ENCODE data around the gene PIK3CA. TPM values are rescaled to one million over a fixed set of nuclear protein-coding genes. Genes with fewer than 3 reads are reported as not detected.
"Not testable (repeated sequence)": the region's sequence is repeated elsewhere in the genome, so short reads cannot be mapped to it uniquely, and the experiment has no call there.

PIK3CA gene
- total RNA-seq, 2 donors from 2014 or later = 13.0 to 18.0 TPM

DNA sequence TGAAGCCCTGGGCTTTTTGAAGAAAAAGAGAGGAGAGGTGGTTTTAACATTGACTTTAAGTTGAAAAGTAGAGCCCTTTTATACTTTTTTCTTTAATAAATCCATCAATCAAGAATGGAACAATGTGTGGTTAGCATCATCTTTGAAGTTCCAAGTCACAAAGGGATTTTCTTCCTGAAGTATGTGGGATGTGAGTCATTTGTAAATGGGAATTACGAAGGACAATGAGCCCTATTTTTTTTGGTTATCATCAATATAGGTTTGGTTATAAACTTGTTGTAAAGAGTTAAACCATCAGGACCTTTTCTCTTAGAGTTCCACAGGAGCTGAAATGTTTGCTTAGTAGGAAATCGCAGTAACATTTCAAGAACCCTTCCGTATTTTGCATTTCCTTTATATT, 38.3 kb downstream of the PIK3CA start:
- ATAC-seq (no peak), DNase-seq (no peak)
- intact Hi-C loops (cut with DNase I, micrococcal nuclease) = no loop called here

DNA sequence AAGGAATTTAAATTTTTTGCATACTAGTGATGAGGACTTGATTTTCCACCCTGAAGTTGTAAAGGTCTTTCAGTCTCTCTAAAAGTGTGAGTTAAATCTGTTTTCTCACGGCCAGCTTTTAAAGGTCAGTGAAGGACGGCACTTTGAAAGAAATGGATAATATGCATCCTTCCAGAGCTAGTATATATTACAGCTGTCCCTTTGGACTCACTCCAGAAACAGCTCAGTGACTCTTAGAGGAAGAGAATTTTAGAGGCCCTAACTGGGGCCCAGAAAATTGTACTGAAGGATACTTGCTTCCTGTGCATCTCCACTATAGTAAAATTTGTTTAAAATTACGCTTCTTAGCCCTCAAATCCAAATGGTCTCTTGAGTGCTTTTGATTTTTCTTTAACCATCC, 41.6 kb downstream of the PIK3CA start:
- ATAC-seq (no peak), DNase-seq (no peak)
- intact Hi-C loops (cut with DNase I, micrococcal nuclease) = no loop called here

DNA sequence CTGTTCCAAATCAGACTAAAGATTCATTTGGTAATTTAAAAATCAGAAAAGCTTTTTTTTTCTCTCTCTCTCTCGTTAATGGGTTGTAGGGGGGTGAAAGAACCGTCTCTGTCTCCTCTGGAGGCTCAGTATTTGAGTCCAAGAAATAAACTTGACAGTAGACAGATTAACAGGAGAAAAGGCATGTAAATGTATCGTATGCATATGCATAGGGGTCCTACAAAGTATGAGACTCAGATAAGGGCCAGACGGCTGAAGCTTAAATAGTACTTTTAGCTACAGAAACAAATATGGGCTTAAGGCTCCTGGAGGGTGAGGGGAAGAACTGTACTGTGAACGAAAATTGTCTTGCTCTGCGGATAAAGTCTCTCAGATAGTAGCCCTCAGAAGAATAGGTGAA, 42.4 kb downstream of the PIK3CA start:
- ATAC-seq (no peak), DNase-seq (no peak)
- intact Hi-C loops (cut with DNase I, micrococcal nuclease) = no loop called here

DNA sequence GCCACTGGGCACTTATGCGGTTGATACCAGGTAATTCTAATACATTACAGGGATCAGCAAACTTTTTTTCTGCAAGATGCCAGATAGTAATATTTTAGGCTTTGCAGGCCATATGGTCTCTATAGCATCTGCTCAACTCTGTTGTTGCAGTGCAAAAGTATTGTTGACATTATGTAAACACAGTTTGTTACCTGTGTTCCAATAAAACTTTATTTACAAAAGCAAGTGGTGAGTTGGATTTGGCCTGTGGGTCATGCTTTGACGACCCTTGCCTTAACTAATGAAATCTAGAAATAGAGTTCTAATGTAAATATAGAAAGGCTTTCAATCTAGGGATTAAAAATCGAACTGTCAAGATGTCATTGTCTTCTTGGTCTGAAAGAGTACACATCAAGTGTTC, 44.4 kb downstream of the PIK3CA start:
- DNase-seq (no peak), ATAC-seq (no peak)
- intact Hi-C loops (cut with DNase I, micrococcal nuclease) = no loop called here

DNA sequence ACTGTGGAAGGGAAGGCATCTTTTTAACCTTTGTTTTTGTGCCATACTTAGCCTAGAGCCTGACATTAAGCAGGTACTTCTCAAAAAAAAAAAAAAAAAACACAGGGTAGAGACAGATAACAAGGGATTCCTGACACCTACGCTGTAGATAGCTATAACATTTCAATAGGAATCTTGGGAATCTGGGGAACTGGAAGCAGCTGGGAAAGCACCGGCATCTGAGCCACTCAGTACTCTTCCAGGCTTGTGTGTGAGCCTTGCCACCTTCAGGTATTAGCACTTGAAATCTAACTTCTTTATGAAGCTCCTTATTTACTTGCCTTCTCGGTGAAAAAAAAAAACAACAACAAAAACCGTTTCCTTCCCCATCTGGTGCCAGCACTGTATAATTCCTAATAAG, 46.8 kb downstream of the PIK3CA start:
- no peak for ATAC-seq
- intact Hi-C loops (cut with DNase I, micrococcal nuclease) = no loop called here

DNA sequence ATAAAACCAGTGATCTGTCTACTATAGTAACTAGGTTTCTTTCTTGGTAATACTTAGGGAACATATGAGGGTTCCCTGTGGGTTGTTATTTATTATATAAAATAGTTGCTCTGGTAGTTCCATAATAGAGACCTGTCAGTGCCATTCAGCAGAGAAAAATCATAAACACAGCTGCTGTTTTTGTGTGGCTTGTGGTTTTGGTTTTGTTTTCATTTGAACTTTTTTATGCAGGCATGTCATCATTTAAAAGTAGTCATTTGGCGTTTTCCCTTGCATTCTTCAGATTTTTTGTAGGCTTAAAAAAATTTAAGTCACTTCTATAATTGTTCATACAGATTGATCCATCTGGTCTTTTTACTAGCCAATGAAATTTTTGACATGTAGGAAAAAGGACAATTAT, 47.9 kb downstream of the PIK3CA start:
- intact Hi-C loops (cut with DNase I, micrococcal nuclease) = no loop called here
- DNase-seq = no peak
- no peak for ATAC-seq

More for the DNA sequence above, 46.8 kb downstream of the PIK3CA start:
- DNase-seq = no peak

DNA sequence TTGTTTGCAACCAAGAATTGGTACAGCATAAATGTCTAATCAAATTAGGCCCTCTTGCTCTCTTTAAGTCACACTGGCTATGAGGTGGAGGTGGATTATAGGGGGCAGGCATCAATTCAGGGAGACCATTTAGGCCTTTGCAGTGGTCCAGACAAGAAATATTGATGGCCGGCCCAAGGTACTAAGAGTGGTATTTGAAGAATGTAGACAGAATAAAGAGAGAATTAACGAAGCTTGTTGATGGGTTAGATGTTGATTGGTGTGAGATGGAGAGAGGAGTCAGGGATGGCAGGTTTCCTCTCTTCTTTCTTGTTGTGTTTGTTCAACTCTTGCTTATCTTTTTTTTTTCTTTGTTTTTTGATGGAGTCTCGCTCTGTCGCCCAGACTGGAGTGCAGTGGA, 48.5 kb downstream of the PIK3CA start:
- no peak for DNase-seq
- no peak for ATAC-seq
- intact Hi-C loops (cut with DNase I, micrococcal nuclease) = no loop called here

DNA sequence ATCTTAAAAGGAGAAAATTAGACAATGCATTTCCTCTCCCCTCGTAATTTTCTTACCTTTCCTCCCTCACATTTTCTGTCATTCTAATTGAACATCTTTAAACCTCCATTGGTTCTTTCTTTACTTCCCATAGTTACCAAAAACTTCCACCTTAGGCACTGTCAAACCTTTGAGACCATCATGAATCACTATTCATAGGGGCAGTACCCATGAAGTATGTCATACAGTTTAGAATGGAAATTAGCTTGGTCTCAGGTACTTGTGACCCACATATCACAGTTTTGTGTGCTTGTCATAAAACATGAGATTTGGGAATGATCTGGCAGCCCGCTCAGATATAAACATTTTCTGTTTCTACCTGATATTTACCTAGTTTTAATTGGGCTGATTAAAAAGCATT, 52.6 kb downstream of the PIK3CA start:
- DNase-seq (no peak), ATAC-seq (no peak)
- intact Hi-C loops (cut with DNase I, micrococcal nuclease) = no loop called here

DNA sequence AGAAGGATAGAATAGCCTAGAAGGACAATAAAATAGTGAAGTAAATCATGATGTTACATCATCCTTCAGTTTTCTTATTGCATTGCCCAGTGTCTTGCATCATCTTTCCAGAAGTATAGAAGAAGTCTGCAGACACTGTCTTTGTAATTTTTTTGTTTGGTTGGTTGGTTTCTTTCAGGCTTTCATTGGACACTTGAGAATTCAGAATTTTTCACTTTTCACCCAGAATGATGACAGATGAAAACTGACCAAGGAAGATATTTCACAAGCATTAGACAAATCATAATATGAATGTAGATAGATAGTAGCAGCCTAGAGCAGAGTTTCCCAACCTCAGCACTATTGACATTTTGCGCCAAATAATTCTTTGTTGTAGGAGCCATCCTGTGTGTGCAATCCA, 67.4 kb downstream of the PIK3CA start:
- DNase-seq; ATAC-seq; intact Hi-C loops (cut with DNase I, micrococcal nuclease): not testable (repeated sequence)

DNA sequence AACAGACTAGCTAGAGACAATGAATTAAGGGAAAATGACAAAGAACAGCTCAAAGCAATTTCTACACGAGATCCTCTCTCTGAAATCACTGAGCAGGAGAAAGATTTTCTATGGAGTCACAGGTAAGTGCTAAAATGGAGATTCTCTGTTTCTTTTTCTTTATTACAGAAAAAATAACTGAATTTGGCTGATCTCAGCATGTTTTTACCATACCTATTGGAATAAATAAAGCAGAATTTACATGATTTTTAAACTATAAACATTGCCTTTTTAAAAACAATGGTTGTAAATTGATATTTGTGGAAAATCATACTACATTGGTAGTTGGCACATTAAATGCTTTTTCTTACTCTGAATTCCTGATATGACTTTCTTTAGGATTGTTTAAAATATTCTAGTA, 70.1 kb downstream of the PIK3CA start:
- intact Hi-C loops (cut with DNase I, micrococcal nuclease); DNase-seq; ATAC-seq: not testable (repeated sequence)

DNA sequence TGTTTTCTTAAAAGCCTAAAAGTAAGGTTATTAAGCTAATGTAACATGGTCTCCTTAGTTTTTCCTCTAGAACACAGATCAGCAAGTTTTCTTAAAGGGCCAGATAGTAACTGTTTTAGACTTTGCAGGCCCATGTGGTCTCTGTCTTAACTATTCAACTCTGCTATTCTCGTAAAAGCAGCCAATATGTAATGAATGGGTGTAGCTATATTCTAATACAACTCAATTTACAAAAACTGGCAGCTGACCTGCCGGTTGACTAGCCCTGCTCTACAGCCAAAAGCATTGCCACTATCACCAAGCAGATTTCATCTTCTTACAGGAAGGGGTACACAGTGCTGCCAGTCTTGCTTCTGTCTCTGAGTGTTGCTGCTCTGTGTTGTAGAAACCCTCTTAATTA, 75.4 kb downstream of the PIK3CA start:
- ATAC-seq (no peak), DNase-seq (no peak)
- intact Hi-C loops (cut with DNase I, micrococcal nuclease) = no loop called here

DNA sequence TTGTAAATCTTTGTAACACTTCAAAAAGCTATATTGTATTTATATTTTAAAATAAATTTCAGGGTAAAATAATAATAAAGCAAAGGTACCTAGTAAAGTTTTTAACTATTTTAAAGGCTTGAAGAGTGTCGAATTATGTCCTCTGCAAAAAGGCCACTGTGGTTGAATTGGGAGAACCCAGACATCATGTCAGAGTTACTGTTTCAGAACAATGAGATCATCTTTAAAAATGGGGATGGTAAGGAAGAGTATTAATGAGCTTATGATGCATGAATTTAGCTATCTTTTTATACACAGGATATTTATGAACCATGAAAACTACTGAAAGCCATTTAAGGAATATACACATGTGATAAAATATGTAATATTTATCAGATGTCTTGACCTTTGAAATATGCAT, 76.4 kb downstream of the PIK3CA start:
- DNase-seq = no peak
- intact Hi-C loops (cut with DNase I, micrococcal nuclease) = no loop called here
- no peak for ATAC-seq

DNA sequence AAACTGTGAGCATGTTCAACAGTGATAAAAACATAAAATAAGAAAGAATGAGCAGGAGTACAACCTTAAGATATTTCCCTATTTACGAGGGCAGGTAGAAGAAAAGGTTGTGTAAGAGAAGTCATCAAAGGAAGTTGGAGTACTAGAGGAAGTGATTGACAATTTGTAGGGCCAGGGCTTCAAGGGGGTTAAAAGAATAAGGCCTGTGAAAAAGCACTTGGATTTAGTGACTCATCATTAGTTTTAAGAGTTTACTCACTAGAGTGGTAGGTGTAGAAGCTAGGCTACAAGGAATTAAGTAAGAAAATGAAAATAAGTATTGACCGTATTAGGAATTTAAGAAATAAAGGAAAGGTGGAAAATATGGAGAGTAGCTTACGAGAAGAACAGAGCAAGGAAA, 79.2 kb downstream of the PIK3CA start:
- no peak for ATAC-seq
- no peak for DNase-seq
- intact Hi-C loops (cut with DNase I, micrococcal nuclease) = no loop called here

DNA sequence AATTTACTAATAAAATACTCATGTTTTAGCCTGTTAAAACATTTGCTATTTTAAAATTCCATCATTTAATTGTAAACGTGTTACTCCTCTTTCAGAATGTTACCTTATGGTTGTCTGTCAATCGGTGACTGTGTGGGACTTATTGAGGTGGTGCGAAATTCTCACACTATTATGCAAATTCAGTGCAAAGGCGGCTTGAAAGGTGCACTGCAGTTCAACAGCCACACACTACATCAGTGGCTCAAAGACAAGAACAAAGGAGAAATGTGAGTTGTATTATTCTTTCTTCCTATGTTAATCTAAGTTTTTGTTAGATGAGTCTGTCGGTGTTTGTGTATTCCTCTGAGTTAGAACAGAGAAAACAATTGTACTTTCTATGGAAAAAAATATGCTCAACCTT, 81.0 kb downstream of the PIK3CA start:
- no peak for DNase-seq
- intact Hi-C loops (cut with DNase I, micrococcal nuclease) = no loop called here
- no peak for ATAC-seq

DNA sequence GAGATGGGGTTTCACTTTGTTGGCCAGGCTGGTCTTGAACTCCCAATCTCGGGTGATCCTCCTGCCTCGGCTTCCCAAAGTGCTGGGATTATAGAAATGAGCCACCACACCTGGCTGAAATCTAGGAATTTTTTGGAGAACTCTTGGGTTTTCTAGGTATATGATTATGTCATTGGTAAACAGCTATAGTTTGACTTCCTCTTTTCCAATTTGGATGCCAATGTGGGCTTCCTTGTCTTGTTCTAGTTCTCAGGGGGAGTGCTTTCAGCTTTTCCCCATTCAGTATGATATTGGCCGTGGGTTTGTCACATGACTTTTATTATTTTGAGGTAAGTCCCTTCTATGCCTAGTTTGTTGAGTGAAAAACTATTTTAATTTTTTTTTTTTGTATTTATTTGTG, 84.9 kb downstream of the PIK3CA start:
- intact Hi-C loops (cut with DNase I, micrococcal nuclease) = no loop called here
- no peak for DNase-seq
- ATAC-seq = no peak

DNA sequence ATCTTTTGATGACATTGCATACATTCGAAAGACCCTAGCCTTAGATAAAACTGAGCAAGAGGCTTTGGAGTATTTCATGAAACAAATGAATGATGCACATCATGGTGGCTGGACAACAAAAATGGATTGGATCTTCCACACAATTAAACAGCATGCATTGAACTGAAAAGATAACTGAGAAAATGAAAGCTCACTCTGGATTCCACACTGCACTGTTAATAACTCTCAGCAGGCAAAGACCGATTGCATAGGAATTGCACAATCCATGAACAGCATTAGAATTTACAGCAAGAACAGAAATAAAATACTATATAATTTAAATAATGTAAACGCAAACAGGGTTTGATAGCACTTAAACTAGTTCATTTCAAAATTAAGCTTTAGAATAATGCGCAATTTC, 86.0 kb downstream of the PIK3CA start:
- no peak for ATAC-seq
- intact Hi-C loops (cut with DNase I, micrococcal nuclease) = no loop called here
- DNase-seq = no peak

DNA sequence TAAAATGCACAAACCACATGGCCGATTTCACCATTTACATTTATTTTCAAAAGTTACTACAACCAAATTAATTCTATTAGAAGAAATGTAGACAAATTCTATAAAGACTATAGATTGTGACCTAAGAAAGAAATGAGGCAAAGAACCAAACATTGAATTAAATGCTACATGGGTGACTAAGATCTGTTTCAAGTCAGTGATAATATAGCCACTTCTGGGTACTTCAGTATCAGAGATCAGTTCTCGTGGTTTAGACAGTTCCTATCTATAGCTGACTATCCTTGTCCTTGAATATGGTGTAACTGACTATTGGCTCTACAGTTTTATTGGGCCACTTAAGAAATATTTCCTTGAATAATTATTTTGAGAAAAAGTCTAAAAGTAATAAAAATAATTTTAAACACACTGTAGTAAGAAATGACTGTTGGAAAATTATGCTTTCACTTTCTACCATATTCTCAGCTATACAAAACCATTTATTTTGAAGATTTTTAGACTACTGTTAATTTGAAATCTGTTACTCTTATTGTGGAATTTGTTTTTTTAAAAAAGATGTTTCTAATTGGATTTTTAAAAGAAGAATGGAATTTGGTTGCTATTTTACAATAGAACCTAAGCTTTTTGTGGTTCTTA, 88.6 kb downstream of the PIK3CA start:
- intact Hi-C loops (cut with DNase I, micrococcal nuclease) = no loop called here
- ATAC-seq = no peak
- no peak for DNase-seq

DNA sequence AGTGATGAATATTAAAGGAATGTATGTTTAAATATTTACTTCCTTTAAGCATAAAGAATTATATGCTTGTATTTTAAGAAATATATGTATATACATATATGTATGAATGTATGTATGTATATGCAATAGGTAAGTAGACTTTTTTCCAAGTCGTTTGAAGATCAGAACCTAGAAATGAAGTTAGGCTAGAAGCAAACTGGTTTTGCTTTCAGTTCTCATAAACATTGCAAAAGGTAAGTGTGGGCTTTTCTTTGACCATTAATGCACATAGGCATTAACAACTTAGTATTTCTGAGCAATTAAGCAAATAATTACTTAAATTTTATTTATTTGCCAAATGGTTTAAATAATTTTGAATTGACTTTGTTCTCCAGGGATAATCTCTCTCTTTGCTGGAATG, 92.1 kb downstream of the PIK3CA start:
- intact Hi-C loops (cut with DNase I, micrococcal nuclease); ATAC-seq; DNase-seq: not testable (repeated sequence)

DNA sequence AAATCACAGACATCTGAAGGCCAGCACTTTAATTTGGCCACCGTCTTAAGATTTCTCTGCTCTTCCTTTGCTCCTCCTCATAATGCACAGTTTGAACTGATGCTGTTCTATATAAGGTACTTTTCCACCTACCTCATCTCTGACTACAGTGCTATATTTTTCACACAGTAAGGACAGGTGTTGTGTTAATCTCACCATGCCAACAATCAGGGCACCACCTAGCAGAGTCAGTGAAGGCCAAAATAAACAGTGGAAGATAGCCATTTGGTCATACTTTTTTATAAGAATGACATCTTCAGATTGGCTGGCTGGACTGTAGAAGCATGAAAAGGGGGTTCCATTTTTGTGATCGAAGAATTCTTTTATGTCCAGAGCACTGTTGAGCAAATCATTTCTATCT, 94.7 kb downstream of the PIK3CA start:
- intact Hi-C loops (cut with DNase I, micrococcal nuclease); ATAC-seq; DNase-seq: not testable (repeated sequence)

DNA sequence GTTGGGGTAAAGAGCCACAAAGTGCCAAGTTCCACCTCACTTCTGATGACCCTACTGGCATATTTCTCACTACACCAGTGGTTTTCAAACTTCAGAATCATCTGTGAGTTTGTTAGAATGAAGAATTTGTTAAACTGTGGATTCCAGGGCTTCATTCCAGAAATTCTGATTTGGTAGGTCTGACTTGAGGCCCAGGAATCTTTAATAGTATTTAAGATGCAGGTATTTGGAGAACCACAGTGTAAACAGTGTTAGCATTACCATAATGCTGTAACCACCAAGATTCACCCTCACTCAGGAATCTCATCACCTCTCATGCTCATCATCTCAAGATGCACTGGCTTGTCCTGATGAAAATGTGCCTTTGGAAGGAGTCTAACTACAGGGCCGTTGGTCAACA, 96.7 kb downstream of the PIK3CA start:
- intact Hi-C loops (cut with DNase I, micrococcal nuclease) = no loop called here
- DNase-seq = no peak
- ATAC-seq = no peak

DNA sequence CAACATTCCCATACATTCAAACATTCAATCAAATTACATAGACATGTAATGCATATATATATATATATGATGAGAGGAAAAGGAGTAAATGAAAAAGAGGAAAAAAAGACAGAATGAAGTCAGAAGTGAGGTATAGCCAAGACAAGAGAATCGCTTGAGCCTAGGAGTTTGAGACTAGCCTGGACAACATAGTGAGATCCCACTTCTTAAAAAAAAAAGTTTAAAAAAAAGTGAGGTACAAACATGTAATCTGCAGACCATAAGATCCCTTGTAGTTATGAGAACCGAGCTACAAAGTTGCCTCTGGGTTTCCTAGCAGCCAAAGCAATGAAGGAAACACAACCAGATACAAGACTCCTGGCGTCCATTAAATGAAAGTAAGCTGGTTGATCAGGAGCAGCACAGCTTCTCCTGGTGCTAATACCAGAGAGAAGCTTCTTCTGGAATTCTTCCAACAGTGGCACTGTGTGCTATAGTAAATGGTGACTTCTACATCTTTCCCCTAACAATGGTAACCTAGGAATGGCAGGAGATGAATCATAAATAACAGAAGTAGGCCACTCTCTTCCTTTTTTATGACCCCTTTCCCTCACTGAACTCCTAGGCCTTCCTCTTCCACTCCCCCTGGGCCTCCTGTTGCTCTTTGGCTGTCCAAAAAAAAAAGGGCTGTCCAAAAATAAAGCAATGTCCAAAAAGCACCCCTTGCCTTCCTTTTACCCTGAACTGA, 99.3 kb downstream of the PIK3CA start:
- intact Hi-C loops (cut with DNase I, micrococcal nuclease) = no loop called here
- DNase-seq = no peak
- ATAC-seq = no peak
